GM12878 (cell line): ENCODE data around the gene IL17A. TPM values are rescaled to one million over a fixed set of nuclear protein-coding genes. Genes with fewer than 3 reads are reported as not detected.

ENCODE experiments used
- ATAC-seq: fragments of 200-7000 bp; cut with Tn5 transposase; 3 replicates; pipeline ENCODE4 v1.9.1; 2020; ENCODE audit warnings: mild to moderate bottlenecking, moderate library complexity
- BruUV-seq: library from RNA; stranded (reverse); fragments of 400-500 nt; replicated peaks from 2 replicates; lab custom pipeline; 2021; lab: Mats Ljungman, UMichigan
- CTCF ChIA-PET: fragments of 300-600 bp; sonication (Branson Sonifier 250); formaldehyde crosslinking; extraction: SDS; loops from one replicate; lab custom pipeline; 2021; ENCODE audit warnings: inconsistent platforms; lab: Yijun Ruan, JAX
- POLR2A ChIA-PET: fragments of 350-600 bp; formaldehyde crosslinking; extraction: SDS; loops from one replicate; lab custom pipeline; 2021; ENCODE audit warnings: inconsistent platforms; lab: Charles Lee
- RAD21 ChIA-PET: fragments of 300-600 bp; sonication (Branson Sonifier 250); formaldehyde crosslinking; loops from one replicate; lab custom pipeline; 2023; ENCODE audit warnings: antibody characterized with exemption; ENCODE audit not compliant: unreplicated experiment; lab: Charles Lee
- SMC1A ChIA-PET: fragments of 300-600 bp; sonication (Branson Sonifier 250); formaldehyde crosslinking; loops from one replicate; lab custom pipeline; 2023; ENCODE audit not compliant: unreplicated experiment, uncharacterized antibody; lab: Charles Lee
- DNase-seq: peaks from one replicate; pipeline ENCODE4 v3.0.0-alpha.2; 2011; ENCODE audit warnings: low read depth, low spot score
- FAIRE-seq: peaks from 3 replicates; lab custom pipeline; 2011; peaks lifted over from hg19 to GRCh38; lab: Jason Lieb, UNC
- H2AFZ ChIP-seq: 2 replicates; pipeline ENCODE4 v1.6.0; 2011; ENCODE audit warnings: low read depth, low read length, control low read depth; ENCODE audit not compliant: control insufficient read depth
- H3K27ac ChIP-seq: 2 replicates; pipeline ENCODE4 v1.5.1; 2011; ENCODE audit warnings: control low read depth; ENCODE audit not compliant: control insufficient read depth, insufficient read depth
- H3K27me3 ChIP-seq, 2 experiments: replicated peaks in 1 of 2; 2 replicates each; pipeline versions ENCODE4 v1.6.0 to v1.6.1; 2011; ENCODE audit warnings: low read length in 1 of 2; ENCODE audit not compliant: control insufficient read depth in 2 of 2, insufficient read depth in 2 of 2
- H3K36me3 ChIP-seq, 2 experiments: 2 replicates each; pipeline ENCODE4 v1.5.1; 2011; ENCODE audit warnings: low read length in 1 of 2; ENCODE audit not compliant: control insufficient read depth in 2 of 2, insufficient read depth in 2 of 2
- H3K4me1 ChIP-seq: 2 replicates; pipeline ENCODE4 v1.6.1; 2011; ENCODE audit warnings: mild to moderate bottlenecking, low read length, moderate library complexity, mixed read lengths; ENCODE audit not compliant: control insufficient read depth, insufficient read depth
- H3K4me2 ChIP-seq: 2 replicates; pipeline ENCODE4 v1.6.0; 2011; ENCODE audit warnings: control low read depth; ENCODE audit not compliant: control insufficient read depth, insufficient read depth
- H3K4me3 ChIP-seq: fragments of 200-600 bp; sonication (generic); 2 replicates; pipeline ENCODE4 v1.5.1; 2016
- H3K79me2 ChIP-seq: 2 replicates; pipeline ENCODE4 v1.6.0; 2011; ENCODE audit warnings: low read length; ENCODE audit not compliant: control insufficient read depth, insufficient read depth
- H3K9ac ChIP-seq: 2 replicates; pipeline ENCODE4 v1.8.0; 2011; ENCODE audit warnings: low read length, control low read depth, mixed read lengths; ENCODE audit not compliant: control insufficient read depth, insufficient read depth
- H3K9me3 ChIP-seq: replicated peaks from 3 replicates; pipeline ENCODE4 v1.5.1; 2011; ENCODE audit warnings: mild to moderate bottlenecking, low read length; ENCODE audit not compliant: control insufficient read depth, insufficient read depth
- H4K20me1 ChIP-seq: 2 replicates; pipeline ENCODE4 v1.6.0; 2011; ENCODE audit not compliant: control insufficient read depth, insufficient read depth
- BHLHE40 ChIP-seq, 2 experiments: fragments of 450-650 bp in 1 of 2; IDR thresholded peaks; 2 replicates each; pipeline ENCODE4 v1.6.1; 2011 to 2017; ENCODE audit warnings: low read depth in 2 of 2, borderline replicate concordance in 1 of 2, improper control_type of control experiment in 1 of 2, low read length in 1 of 2, mild to moderate bottlenecking in 1 of 2
- DPF2 ChIP-seq: fragments of 450-650 bp; IDR thresholded peaks from 2 replicates; pipeline ENCODE4 v1.6.1; 2017; ENCODE audit warnings: mild to moderate bottlenecking
- E2F4 ChIP-seq: IDR thresholded peaks from 2 replicates; pipeline ENCODE4 v1.6.1; 2012; ENCODE audit warnings: low read depth, low read length, improper control_type of control experiment
- GATAD2B ChIP-seq: fragments of 450-650 bp; conservative IDR thresholded peaks from 2 replicates; pipeline ENCODE4 v1.6.1; 2017; ENCODE audit warnings: low read depth, mild to moderate bottlenecking, moderate library complexity
- HDAC6 ChIP-seq: fragments of 200-600 bp; sonication (generic); IDR thresholded peaks from one replicate; pipeline ENCODE4 v1.8.0; 2017; ENCODE audit warnings: antibody characterized with exemption; ENCODE audit not compliant: unreplicated experiment
- NBN ChIP-seq: fragments of 450-650 bp; IDR thresholded peaks from 2 replicates; pipeline ENCODE4 v1.6.1; 2016
- NKRF ChIP-seq: fragments of 450-650 bp; conservative IDR thresholded peaks from 2 replicates; pipeline ENCODE4 v1.6.1; 2017; ENCODE audit warnings: mild to moderate bottlenecking, moderate library complexity
- SRF ChIP-seq, 2 experiments: IDR thresholded peaks; 2 replicates each; pipeline ENCODE4 v1.6.1; 2011; ENCODE audit warnings: low read depth in 2 of 2, low read length in 2 of 2, mild to moderate bottlenecking in 1 of 2, moderate library complexity in 1 of 2
- SUZ12 ChIP-seq: fragments of 200-600 bp; sonication (generic); IDR thresholded peaks from one replicate; pipeline ENCODE4 v1.6.1; 2018; ENCODE audit warnings: antibody characterized with exemption, mild to moderate bottlenecking; ENCODE audit not compliant: unreplicated experiment
- USF2 ChIP-seq: IDR thresholded peaks from 2 replicates; pipeline ENCODE4 v1.6.1; 2011; ENCODE audit warnings: low read depth, low read length, improper control_type of control experiment, borderline replicate concordance
- WGBS: methylation state at CpG from one replicate; pipeline ENCODE4 v1.1.6; 2016; ENCODE audit warnings: low lambda C conversion rate; ENCODE audit not compliant: insufficient replicate concordance, insufficient coverage; ENCODE audit errors: missing lambda C conversion rate; 5-methylcytosine and 5-hydroxymethylcytosine counted together
- in situ Hi-C: fragments of 300-500 bp; cut with MboI; formaldehyde crosslinking; loops from 9 replicates; pipeline ENCODE4 v1.14.3; 2018; ENCODE audit warnings: mixed read lengths
- intact Hi-C: fragments of 100-400 bp; cut with micrococcal nuclease; formaldehyde crosslinking; loops from one replicate; pipeline ENCODE4 v1.14.2; 2022; ENCODE audit not compliant: unreplicated experiment
- polyA plus RNA-seq, 11 experiments: library from polyadenylated mRNA; depleted of rRNA in 4 of 11; unstranded in 6 of 11; stranded (reverse) in 5 of 11; fragments of >200 nt; fragmentation: Nextera tagmentation in 4 of 11; fragmentation: Illumina TruSeq in 1 of 11; extraction: Ambion mirVana in 4 of 11; extraction: Trizol in 1 of 11; gene quantifications; 1 replicate in 1 of 11; 2 replicates in 10 of 11; pipeline versions ENCODE4 v1.2.1 to v1.2.3, GENCODE V29; 2011 to 2016; ENCODE audit warnings: inconsistent platforms in 2 of 11, missing spikeins in 2 of 11, low read depth in 1 of 11
- total RNA-seq, 4 experiments: library from RNA; depleted of rRNA in 3 of 4; stranded (reverse); fragments of >200 nt in 3 of 4; fragmentation: Illumina TruSeq in 1 of 4; extraction: Trizol in 1 of 4; gene quantifications; 2 replicates each; pipeline versions ENCODE4 v1.2.1 to v1.2.3, GENCODE V29; 2013 to 2021

The IL17A gene
- total and polyA plus RNA-seq, 10 of the 15 experiments (the other 5 are each of a cell fraction or from before 2014, with no cell fraction given), result not detected

GRCh38 chr6:52141596-52141995 is 44.6 kb upstream of the IL17A start:
- RAD21 ChIA-PET, result no interaction called here
- no peak overlapping the region for H3K4me3 ChIP-seq
- in situ Hi-C loops, result no loop called here
- H3K4me2 ChIP-seq, result no peak overlapping the region
- BruUV-seq, result no TSS peak
- H2AFZ ChIP-seq, result no peak overlapping the region
- H3K27ac ChIP-seq, result no peak overlapping the region
- no peak overlapping the region for H3K9ac ChIP-seq
- DNase-seq, result no peak
- peaks cover 11% of the 10 kb centered on the region for H3K4me1 ChIP-seq
- SMC1A ChIA-PET, result no interaction called here
- WGBS, result 0% methylated on average over 1 of the region's 1 CpG
- intact Hi-C loops, result no loop called here
- CTCF ChIA-PET, result no interaction called here
- no peaks in the 10 kb centered on the region for H3K9me3 ChIP-seq
- no peak for TF ChIP-seq SRF (IDR thresholded peaks at IDR 0.05; ENCODE audit: low read depth in 2 of 2, low read length in 2 of 2)
- TF ChIP-seq NBN, result no peak
- no peak for TF ChIP-seq HDAC6
- POLR2A ChIA-PET, result no interaction called here
- no peak for FAIRE-seq
- no peaks in the 10 kb centered on the region for H3K36me3 ChIP-seq
- ATAC-seq, result no peak
- H3K79me2 ChIP-seq, result no peaks in the 10 kb centered on the region
- peaks cover 6 to 21% of the 10 kb centered on the region in 2 experiments for H3K27me3 ChIP-seq
- H4K20me1 ChIP-seq, result no peaks in the 10 kb centered on the region

GRCh38 chr6:52142556-52142955 is 43.6 kb upstream of the IL17A start:
- no peaks in the 10 kb centered on the region for H4K20me1 ChIP-seq
- H3K27ac ChIP-seq, result no peak overlapping the region
- H3K27me3 ChIP-seq, result peaks cover 5 to 21% of the 10 kb centered on the region in 2 experiments
- ChIA-PET CTCF (no interaction called here), POLR2A (interaction anchor here (0.6 kb wide), 1 partner anchor 1424 kb away, joined by 6 read pairs; no protein-coding TSS in a partner anchor), RAD21 (no interaction called here), SMC1A (no interaction called here)
- ATAC-seq (no peak), DNase-seq (no peak), FAIRE-seq (no peak)
- in situ Hi-C loops (no loop called here), intact Hi-C loops (no loop called here)
- no peaks in the 10 kb centered on the region for H3K36me3 ChIP-seq
- no peak overlapping the region for H3K4me2 ChIP-seq
- H3K79me2 ChIP-seq, result no peaks in the 10 kb centered on the region
- H3K9me3 ChIP-seq, result no peaks in the 10 kb centered on the region
- no peak overlapping the region for H3K4me3 ChIP-seq
- BruUV-seq, result no TSS peak
- WGBS, result 37% methylated on average over 1 of the region's 1 CpG
- H3K9ac ChIP-seq, result no peak overlapping the region
- H2AFZ ChIP-seq, result no peak overlapping the region
- peaks cover 11% of the 10 kb centered on the region for H3K4me1 ChIP-seq
- TF ChIP-seq USF2 (no peak), NKRF (no peak), SUZ12 (no peak), GATAD2B (no peak), SRF (IDR thresholded peaks at IDR 0.05; ENCODE audit: low read depth in 2 of 2, low read length in 2 of 2) (no peak), DPF2 (no peak), BHLHE40 (IDR thresholded peaks at IDR 0.05; ENCODE audit: borderline replicate concordance in 1 of 2, low read depth in 2 of 2, low read length in 1 of 2) (no peak), E2F4 (no peak)
